Panc1 (cell line): Measurements from ENCODE around the gene RCSD1.

Experiments
- POLR2AphosphoS5 ChIP-seq: IDR thresholded peaks from 2 replicates; pipeline ENCODE4 v1.6.1; 2012; ENCODE audit warnings: mild to moderate bottlenecking, low read depth, low read length, moderate library complexity
- TF ChIP-seq, protein P1 (sequence below): fragments of 450-650 bp; IDR thresholded peaks from 2 replicates; pipeline ENCODE4 v1.5.1; 2017; ENCODE audit warnings: mild to moderate bottlenecking

DNA sequence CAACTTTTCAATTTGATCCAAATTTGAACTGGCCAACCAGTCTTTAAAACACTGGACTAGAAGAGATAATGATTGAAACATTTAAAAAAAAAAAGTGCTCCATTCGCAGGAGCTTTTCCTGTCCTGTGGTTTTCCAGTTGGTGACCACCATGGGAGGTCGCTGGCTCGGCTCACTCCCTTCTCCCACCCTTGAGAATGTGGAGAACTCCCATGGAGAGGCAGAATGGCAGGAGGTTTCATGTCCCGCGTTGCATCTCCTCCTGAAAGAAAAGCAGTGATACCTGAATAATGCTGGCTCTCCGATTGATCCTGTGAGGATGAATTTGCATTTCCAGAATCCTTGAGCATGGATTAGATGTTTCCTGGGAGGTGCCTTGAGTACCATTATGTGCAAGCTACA, 75.2 kb downstream of the RCSD1 start:
- TF ChIP-seq, protein P1, sequence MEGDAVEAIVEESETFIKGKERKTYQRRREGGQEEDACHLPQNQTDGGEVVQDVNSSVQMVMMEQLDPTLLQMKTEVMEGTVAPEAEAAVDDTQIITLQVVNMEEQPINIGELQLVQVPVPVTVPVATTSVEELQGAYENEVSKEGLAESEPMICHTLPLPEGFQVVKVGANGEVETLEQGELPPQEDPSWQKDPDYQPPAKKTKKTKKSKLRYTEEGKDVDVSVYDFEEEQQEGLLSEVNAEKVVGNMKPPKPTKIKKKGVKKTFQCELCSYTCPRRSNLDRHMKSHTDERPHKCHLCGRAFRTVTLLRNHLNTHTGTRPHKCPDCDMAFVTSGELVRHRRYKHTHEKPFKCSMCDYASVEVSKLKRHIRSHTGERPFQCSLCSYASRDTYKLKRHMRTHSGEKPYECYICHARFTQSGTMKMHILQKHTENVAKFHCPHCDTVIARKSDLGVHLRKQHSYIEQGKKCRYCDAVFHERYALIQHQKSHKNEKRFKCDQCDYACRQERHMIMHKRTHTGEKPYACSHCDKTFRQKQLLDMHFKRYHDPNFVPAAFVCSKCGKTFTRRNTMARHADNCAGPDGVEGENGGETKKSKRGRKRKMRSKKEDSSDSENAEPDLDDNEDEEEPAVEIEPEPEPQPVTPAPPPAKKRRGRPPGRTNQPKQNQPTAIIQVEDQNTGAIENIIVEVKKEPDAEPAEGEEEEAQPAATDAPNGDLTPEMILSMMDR, result no peak
- TF ChIP-seq POLR2AphosphoS5, result no peak
